Stimulated activated naive CD8-positive, alpha-beta T cell treated with anti-CD3 and anti-CD28 coated beads, Interleukin-15, Interleukin-2, amounts not matched to agents 100 ng/mL and 50 ng/mL, for 24 hours (primary cell): ENCODE measurements around the gene KCNJ1.

ENCODE experiments used
- H3K27ac Mint-ChIP-seq: one replicate; pipeline ENCODE4 v1.8.0; 2021; ENCODE audit warnings: mild to moderate bottlenecking, mixed read lengths
- H3K27me3 Mint-ChIP-seq: one replicate; pipeline ENCODE4 v1.8.0; 2021; ENCODE audit warnings: mixed read lengths
- H3K36me3 Mint-ChIP-seq: one replicate; pipeline ENCODE4 v1.8.0; 2021; ENCODE audit warnings: low read depth, mixed read lengths
- H3K4me1 Mint-ChIP-seq: one replicate; pipeline ENCODE4 v1.8.0; 2021; ENCODE audit warnings: low read depth, mixed read lengths
- H3K4me3 Mint-ChIP-seq: one replicate; pipeline ENCODE4 v1.8.0; 2021; ENCODE audit warnings: mild to moderate bottlenecking, mixed read lengths
- H3K9me3 Mint-ChIP-seq: one replicate; pipeline ENCODE4 v1.8.0; 2021; ENCODE audit warnings: mixed read lengths

The KCNJ1 gene

GRCh38 chr11:128867277-128867676 is at the start of gene KCNJ1:
Gene KCNJ1 (minus strand): TSS chr11:128867296. CDS start chr11:128840243, 27,053 bp downstream.
- no peak within 1 kb of the TSS for H3K4me3 Mint-ChIP-seq
- no peaks in the 10 kb centered on the region for H3K4me1 Mint-ChIP-seq
- no peaks in the 10 kb centered on the region for H3K36me3 Mint-ChIP-seq
- H3K9me3 Mint-ChIP-seq: no peaks in the 10 kb centered on the region
- H3K27me3 Mint-ChIP-seq: no peaks in the 10 kb centered on the region
- no peak within 1 kb of the TSS for H3K27ac Mint-ChIP-seq

GRCh38 chr11:128916681-128917080 is 49.6 kb upstream of the KCNJ1 start:
- peaks cover 7% of the 10 kb centered on the region for H3K4me1 Mint-ChIP-seq
- H3K9me3 Mint-ChIP-seq: peaks cover 6% of the 10 kb centered on the region
- no peak overlapping the region for H3K27ac Mint-ChIP-seq
- H3K27me3 Mint-ChIP-seq: peaks cover 28% of the 10 kb centered on the region
- H3K4me3 Mint-ChIP-seq: no peak overlapping the region
- H3K36me3 Mint-ChIP-seq: no peaks in the 10 kb centered on the region

- Mint-ChIP-seq H3K27ac (peak overlapping the region; percentile 9), H3K4me1 (peaks cover 7% of the 10 kb centered on the region), H3K36me3 (no peaks in the 10 kb centered on the region), H3K27me3 (peaks cover 30% of the 10 kb centered on the region), H3K9me3 (peaks cover 6% of the 10 kb centered on the region), H3K4me3 (no peak overlapping the region)
These were observed 49.0 kb upstream of the KCNJ1 start for GRCh38 chr11:128916037-128916572.

GRCh38 chr11:128915149-128915521 is 48.0 kb upstream of the KCNJ1 start:
- no peak overlapping the region for H3K27ac Mint-ChIP-seq
- H3K27me3 Mint-ChIP-seq: peaks cover 39% of the 10 kb centered on the region
- H3K36me3 Mint-ChIP-seq: no peaks in the 10 kb centered on the region
- H3K4me1 Mint-ChIP-seq: peaks cover 7% of the 10 kb centered on the region
- H3K4me3 Mint-ChIP-seq: no peak overlapping the region
- peaks cover 6% of the 10 kb centered on the region for H3K9me3 Mint-ChIP-seq

- peaks cover 45% of the 10 kb centered on the region for H3K27me3 Mint-ChIP-seq
- H3K4me1 Mint-ChIP-seq: peaks cover 7% of the 10 kb centered on the region
- no peaks in the 10 kb centered on the region for H3K36me3 Mint-ChIP-seq
- no peak overlapping the region for H3K27ac Mint-ChIP-seq
- H3K9me3 Mint-ChIP-seq: peaks cover 6% of the 10 kb centered on the region
- H3K4me3 Mint-ChIP-seq: no peak overlapping the region
These were observed 47.4 kb upstream of the KCNJ1 start for GRCh38 chr11:128914216-128915148.

- H3K9me3 Mint-ChIP-seq: peaks cover 6% of the 10 kb centered on the region
- no peaks in the 10 kb centered on the region for H3K36me3 Mint-ChIP-seq
- no peak overlapping the region for H3K27ac Mint-ChIP-seq
- H3K4me3 Mint-ChIP-seq: no peak overlapping the region
- peaks cover 47% of the 10 kb centered on the region for H3K27me3 Mint-ChIP-seq
- peaks cover 3% of the 10 kb centered on the region for H3K4me1 Mint-ChIP-seq
These were observed 46.7 kb upstream of the KCNJ1 start for GRCh38 chr11:128913806-128914205.

- H3K27me3 Mint-ChIP-seq: peaks cover 61% of the 10 kb centered on the region
- no peak overlapping the region for H3K4me3 Mint-ChIP-seq
- peaks cover 7% of the 10 kb centered on the region for H3K4me1 Mint-ChIP-seq
- peaks cover 6% of the 10 kb centered on the region for H3K9me3 Mint-ChIP-seq
- H3K27ac Mint-ChIP-seq: no peak overlapping the region
- no peaks in the 10 kb centered on the region for H3K36me3 Mint-ChIP-seq
These were observed 44.6 kb upstream of the KCNJ1 start for GRCh38 chr11:128911701-128912100.

GRCh38 chr11:128911239-128911638 is 44.1 kb upstream of the KCNJ1 start:
- Mint-ChIP-seq H3K4me1 (peaks cover 8% of the 10 kb centered on the region), H3K27me3 (peaks cover 63% of the 10 kb centered on the region), H3K4me3 (no peak overlapping the region), H3K9me3 (peaks cover 6% of the 10 kb centered on the region), H3K27ac (no peak overlapping the region), H3K36me3 (no peaks in the 10 kb centered on the region)

- Mint-ChIP-seq H3K27ac (no peak overlapping the region), H3K36me3 (no peaks in the 10 kb centered on the region), H3K4me1 (peaks cover 13% of the 10 kb centered on the region), H3K27me3 (peaks cover 60% of the 10 kb centered on the region), H3K4me3 (no peak overlapping the region), H3K9me3 (peaks cover under 1% of the 10 kb centered on the region)
These were observed 43.5 kb upstream of the KCNJ1 start for GRCh38 chr11:128910576-128910975.

- Mint-ChIP-seq H3K27ac (no peak overlapping the region), H3K9me3 (no peaks in the 10 kb centered on the region), H3K36me3 (no peaks in the 10 kb centered on the region), H3K4me1 (peaks cover 16% of the 10 kb centered on the region), H3K4me3 (no peak overlapping the region), H3K27me3 (peaks cover 58% of the 10 kb centered on the region)
These were observed 42.5 kb upstream of the KCNJ1 start for GRCh38 chr11:128909438-128910125.

GRCh38 chr11:128908391-128909246 is 41.5 kb upstream of the KCNJ1 start:
- no peaks in the 10 kb centered on the region for H3K9me3 Mint-ChIP-seq
- H3K27me3 Mint-ChIP-seq: peaks cover 66% of the 10 kb centered on the region
- H3K36me3 Mint-ChIP-seq: no peaks in the 10 kb centered on the region
- no peak overlapping the region for H3K4me3 Mint-ChIP-seq
- no peak overlapping the region for H3K27ac Mint-ChIP-seq
- H3K4me1 Mint-ChIP-seq: peaks cover 23% of the 10 kb centered on the region

GRCh38 chr11:128907585-128907984 is 40.5 kb upstream of the KCNJ1 start:
- no peaks in the 10 kb centered on the region for H3K36me3 Mint-ChIP-seq
- no peaks in the 10 kb centered on the region for H3K9me3 Mint-ChIP-seq
- peaks cover 27% of the 10 kb centered on the region for H3K4me1 Mint-ChIP-seq
- H3K27ac Mint-ChIP-seq: no peak overlapping the region
- peaks cover 63% of the 10 kb centered on the region for H3K27me3 Mint-ChIP-seq
- H3K4me3 Mint-ChIP-seq: no peak overlapping the region

- peaks cover 27% of the 10 kb centered on the region for H3K4me1 Mint-ChIP-seq
- H3K27me3 Mint-ChIP-seq: peaks cover 66% of the 10 kb centered on the region
- no peak overlapping the region for H3K27ac Mint-ChIP-seq
- no peaks in the 10 kb centered on the region for H3K36me3 Mint-ChIP-seq
- H3K9me3 Mint-ChIP-seq: no peaks in the 10 kb centered on the region
- H3K4me3 Mint-ChIP-seq: peak overlapping the region; percentile 72
These were observed 39.3 kb upstream of the KCNJ1 start for GRCh38 chr11:128906185-128907050.
